SJSA1 (cell line): ENCODE data around the gene A1BG. TPM values are rescaled to one million over a fixed set of nuclear protein-coding genes. Genes with fewer than 3 reads are reported as not detected.
"Not testable (repeated sequence)": the region's sequence is repeated elsewhere in the genome, so short reads cannot be mapped to it uniquely, and the experiment has no call there.

ENCODE experiments used
- DNase-seq, 2 experiments: peaks; one replicate each; pipeline ENCODE4 v3.0.0-alpha.2; 2015 to 2020; ENCODE audit warnings: low spot score in 2 of 2, low read depth in 1 of 2
- H3K27ac ChIP-seq: fragments of 250-450 bp; sonication (Bioruptor Pico); 2 replicates; pipeline ENCODE4 v1.5.1; 2020; ENCODE audit warnings: mild to moderate bottlenecking, moderate library complexity
- H3K27me3 ChIP-seq: fragments of 250-450 bp; sonication (Bioruptor Pico); replicated peaks from 2 replicates; pipeline ENCODE4 v1.5.1; 2020; ENCODE audit warnings: mild to moderate bottlenecking, moderate library complexity
- H3K36me3 ChIP-seq: fragments of 250-450 bp; sonication (Bioruptor Pico); 2 replicates; pipeline ENCODE4 v1.5.1; 2020; ENCODE audit warnings: mild to moderate bottlenecking
- H3K4me1 ChIP-seq: fragments of 250-450 bp; sonication (Bioruptor Pico); replicated peaks from 2 replicates; pipeline ENCODE4 v1.6.1; 2021; ENCODE audit warnings: mild to moderate bottlenecking
- H3K4me3 ChIP-seq: fragments of 250-450 bp; sonication (Bioruptor Pico); 2 replicates; pipeline ENCODE4 v1.5.1; 2020; ENCODE audit warnings: mild to moderate bottlenecking
- H3K9me3 ChIP-seq: fragments of 250-450 bp; sonication (Bioruptor Pico); replicated peaks from 2 replicates; pipeline ENCODE4 v1.5.1; 2020; ENCODE audit warnings: mild to moderate bottlenecking
- total RNA-seq: library from RNA; depleted of rRNA; stranded (reverse); fragments of >200 nt; shearing (Covaris generic); gene quantifications from 2 replicates; pipeline ENCODE4 v1.2.3, GENCODE V29; 2014

A1BG gene
- total RNA-seq, 1 experiment from 2014 or later, result 23.6 TPM

DNA sequence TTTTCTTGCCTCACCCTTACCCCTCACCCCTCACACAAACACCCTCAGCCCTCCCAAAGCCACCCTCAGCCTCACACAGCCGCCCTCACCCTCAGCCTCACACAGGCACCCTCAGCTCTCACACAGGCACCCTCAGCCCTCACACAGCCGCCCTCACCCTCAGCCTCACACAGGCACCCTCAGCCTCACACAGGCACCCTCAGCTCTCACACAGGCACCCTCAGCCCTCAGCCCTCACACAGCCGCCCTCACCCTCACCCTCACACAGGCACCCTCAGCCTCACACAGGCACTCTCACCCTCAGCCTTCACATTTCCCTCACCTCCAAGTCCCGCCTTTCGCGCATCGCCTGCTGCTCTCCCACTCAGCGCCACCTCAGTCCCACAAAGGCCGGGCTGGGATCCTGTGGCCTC, 26.8 kb downstream of the A1BG start:
- no peak for DNase-seq
- peaks cover 11% of the 10 kb centered on the region for H3K4me1 ChIP-seq
- H3K36me3 ChIP-seq, result peaks cover 7% of the 10 kb centered on the region
- 0 out of 2 replicates have a peak, but pooled peaks cover 2% of the 10 kb centered on the region for H3K9me3 ChIP-seq
- H3K4me3 ChIP-seq, result peak overlapping the region; percentile 82
- no peak overlapping the region for H3K27ac ChIP-seq
- H3K27me3 ChIP-seq, result no peaks in the 10 kb centered on the region

DNA sequence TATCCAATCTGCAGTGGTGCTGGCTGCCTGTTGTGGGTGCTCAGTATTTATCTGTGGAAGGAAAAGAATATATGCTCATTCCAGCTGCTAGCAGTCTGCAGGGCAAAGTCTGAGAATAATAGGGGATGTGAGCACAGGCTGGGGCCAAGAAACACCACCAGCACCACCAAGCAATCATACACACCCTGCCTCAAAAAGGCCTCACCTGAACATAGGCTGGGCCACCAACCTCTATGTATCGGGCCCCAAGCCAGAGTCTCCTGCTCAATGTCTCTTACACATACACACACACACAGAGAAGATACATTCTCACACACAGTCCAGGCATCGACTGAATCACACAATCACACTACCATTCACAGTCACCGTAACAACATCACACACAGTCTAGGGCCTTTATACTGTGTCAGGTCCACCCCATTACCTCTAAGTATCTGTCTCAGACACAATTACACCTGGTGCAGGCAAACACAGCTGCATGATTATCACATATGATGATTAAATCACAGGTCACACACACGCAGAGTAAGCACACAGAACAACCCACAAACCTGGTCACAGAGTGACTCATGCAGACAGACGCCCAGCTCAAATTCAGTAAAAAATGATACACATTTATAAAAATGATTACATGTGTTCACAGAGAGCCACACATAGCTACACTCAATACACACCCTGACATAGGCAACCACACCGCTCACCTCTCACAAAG, 27.8 kb downstream of the A1BG start:
- Histone ChIP-seq H3K27ac (no peak overlapping the region), H3K9me3 (0 out of 2 replicates have a peak, but pooled peaks cover 2% of the 10 kb centered on the region), H3K4me3 (peak overlapping the region; percentile 82), H3K27me3 (no peaks in the 10 kb centered on the region), H3K4me1 (peaks cover 11% of the 10 kb centered on the region), H3K36me3 (peaks cover 7% of the 10 kb centered on the region)
- no peak for DNase-seq

DNA sequence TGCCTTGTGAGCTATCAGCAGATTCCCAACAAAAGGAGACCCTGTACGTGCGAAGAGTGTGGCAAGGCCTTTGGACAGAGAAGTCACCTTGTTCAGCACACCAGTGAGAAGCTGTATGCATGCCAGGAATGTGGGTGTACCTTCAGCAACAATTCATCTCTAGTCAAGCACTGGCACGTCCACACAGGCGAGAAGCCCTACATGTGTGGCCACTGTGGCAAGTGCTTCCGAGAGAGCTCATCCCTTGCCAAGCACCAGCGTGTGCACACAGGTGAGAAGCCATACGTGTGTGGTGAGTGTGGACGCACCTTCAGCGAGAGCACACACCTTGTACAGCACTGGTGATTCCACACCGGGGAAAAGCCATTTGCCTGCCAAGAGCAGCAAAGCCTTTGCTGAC, 34.1 kb downstream of the A1BG start:
- Histone ChIP-seq H3K27ac (no peak overlapping the region), H3K4me3 (no peak overlapping the region), H3K36me3 (peaks cover 27% of the 10 kb centered on the region), H3K9me3 (peaks cover 2% of the 10 kb centered on the region; the same call in 1 of the 2 replicates), H3K4me1 (no peaks in the 10 kb centered on the region), H3K27me3 (no peaks in the 10 kb centered on the region)
- no peak for DNase-seq

GRCh38 chr19:58318297-58318696, 35.0 kb downstream of the A1BG start:
- H3K27ac ChIP-seq, result no peak overlapping the region
- H3K4me1 ChIP-seq, result no peaks in the 10 kb centered on the region
- no peak for DNase-seq
- peaks cover 36% of the 10 kb centered on the region for H3K36me3 ChIP-seq
- no peaks in the 10 kb centered on the region for H3K27me3 ChIP-seq
- no peak overlapping the region for H3K4me3 ChIP-seq
- H3K9me3 ChIP-seq, result peaks cover 6% of the 10 kb centered on the region

DNA sequence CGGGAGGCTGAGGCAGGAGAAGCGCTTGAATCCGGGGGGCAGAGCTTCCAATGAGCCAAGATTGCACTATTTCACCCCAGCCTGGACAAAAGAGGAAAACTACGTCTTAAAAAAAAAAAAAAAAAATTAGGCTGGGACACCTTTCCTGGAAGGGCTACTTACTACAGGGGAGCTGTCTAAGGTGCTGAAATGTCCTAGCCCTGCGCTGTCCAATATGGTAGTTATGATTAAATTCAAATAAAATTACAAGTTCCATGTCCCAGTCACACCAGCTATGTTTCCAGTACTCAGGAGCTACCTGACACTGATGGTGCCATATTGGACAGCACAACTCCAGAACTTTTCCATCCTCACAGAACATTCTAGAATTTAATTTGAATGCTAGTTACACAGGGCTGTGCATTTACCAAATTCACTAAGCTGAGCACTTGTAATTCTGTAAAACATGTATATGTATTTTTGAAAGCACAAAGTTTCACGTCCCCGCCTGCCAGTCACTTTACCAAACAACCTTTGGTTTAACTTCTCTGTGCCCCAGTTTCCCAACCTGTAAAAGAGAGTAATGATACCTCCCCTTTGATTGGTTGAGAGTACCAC, 35.7 kb downstream of the A1BG start:
- peaks cover 43% of the 10 kb centered on the region for H3K36me3 ChIP-seq
- H3K27ac ChIP-seq, result no peak overlapping the region
- no peaks in the 10 kb centered on the region for H3K27me3 ChIP-seq
- H3K9me3 ChIP-seq, result peaks cover 6% of the 10 kb centered on the region
- no peak for DNase-seq
- H3K4me1 ChIP-seq, result no peaks in the 10 kb centered on the region
- no peak overlapping the region for H3K4me3 ChIP-seq

- no peak overlapping the region for H3K4me3 ChIP-seq
- H3K27ac ChIP-seq, result no peak overlapping the region
- H3K9me3 ChIP-seq, result peaks cover 4% of the 10 kb centered on the region
- no peaks in the 10 kb centered on the region for H3K4me1 ChIP-seq
- H3K27me3 ChIP-seq, result no peaks in the 10 kb centered on the region
- DNase-seq, result no peak
- H3K36me3 ChIP-seq, result peaks cover 55% of the 10 kb centered on the region
Observed at GRCh38 chr19:58315580-58315979, 37.7 kb downstream of the A1BG start.

GRCh38 chr19:58311345-58311865, 41.9 kb downstream of the A1BG start:
- Histone ChIP-seq H3K27ac (no peak overlapping the region), H3K4me3 (no peak overlapping the region), H3K36me3 (peaks cover 92% of the 10 kb centered on the region), H3K9me3 (peaks cover 25% of the 10 kb centered on the region), H3K4me1 (no peaks in the 10 kb centered on the region), H3K27me3 (no peaks in the 10 kb centered on the region)
- DNase-seq, result no peak

GRCh38 chr19:58310685-58311084, 42.6 kb downstream of the A1BG start:
- H3K27ac ChIP-seq, H3K4me3 ChIP-seq, DNase-seq, H3K27me3 ChIP-seq, H3K4me1 ChIP-seq: not testable (repeated sequence)
- Histone ChIP-seq H3K9me3 (peaks cover 31% of the 10 kb centered on the region), H3K36me3 (peaks cover 93% of the 10 kb centered on the region)

GRCh38 chr19:58307736-58308135, 45.6 kb downstream of the A1BG start:
- no peaks in the 10 kb centered on the region for H3K27me3 ChIP-seq
- H3K36me3 ChIP-seq, result peaks cover 79% of the 10 kb centered on the region

DNA sequence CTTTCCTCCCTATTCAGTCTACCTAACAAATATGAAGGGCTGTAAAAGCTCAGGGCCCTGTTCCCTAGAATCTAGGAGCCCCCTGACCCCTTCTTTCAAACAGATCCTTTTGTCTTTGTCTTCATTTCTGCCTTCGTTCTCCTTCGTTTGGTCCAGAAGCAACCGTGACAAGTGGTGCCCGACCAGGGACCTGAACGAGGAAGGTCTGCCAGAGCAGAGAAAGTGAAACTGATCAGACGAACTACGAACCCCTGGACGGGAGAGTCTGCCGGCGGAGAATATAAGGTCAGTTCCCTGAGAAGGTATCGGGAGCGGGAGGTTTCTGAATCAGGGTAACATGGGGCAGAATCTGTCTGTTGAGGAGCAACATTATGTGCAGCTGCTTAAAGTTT, 47.4 kb downstream of the A1BG start:
- Histone ChIP-seq H3K27me3 (no peaks in the 10 kb centered on the region), H3K4me3 (peak overlapping the region; percentile 80), H3K27ac (peak overlapping the region; percentile 74), H3K4me1 (peaks cover 6% of the 10 kb centered on the region; the same call in 1 of the 2 replicates), H3K9me3 (peaks cover 31% of the 10 kb centered on the region), H3K36me3 (peaks cover 73% of the 10 kb centered on the region)
- DNase-seq, result no peak

More at GRCh38 chr19:58307736-58308135, 45.6 kb downstream of the A1BG start:
- DNase-seq, result no peak
- H3K4me3 ChIP-seq, result no peak overlapping the region
- H3K4me1 ChIP-seq, result peaks cover 6% of the 10 kb centered on the region; the same call in 1 of the 2 replicates
- H3K27ac ChIP-seq, result no peak overlapping the region
- peaks cover 31% of the 10 kb centered on the region for H3K9me3 ChIP-seq

- Histone ChIP-seq H3K27ac (peak within 1 kb of the TSS; percentile 74), H3K4me3 (peak within 1 kb of the TSS; percentile 80), H3K36me3 (peaks cover 76% of the 10 kb centered on the region), H3K9me3 (peaks cover 31% of the 10 kb centered on the region), H3K4me1 (peaks cover 6% of the 10 kb centered on the region; the same call in 1 of the 2 replicates), H3K27me3 (no peaks in the 10 kb centered on the region)
- DNase-seq, result peak; percentile 87 to 95
Observed at GRCh38 chr19:58305065-58305931, 48.0 kb downstream of the A1BG start, which contains the start of gene ERVK3-1. Gene ERVK3-1, plus strand, starts transcription at chr19:58305377. Its CDS starts 6,792 bp downstream, at chr19:58312169.

DNA sequence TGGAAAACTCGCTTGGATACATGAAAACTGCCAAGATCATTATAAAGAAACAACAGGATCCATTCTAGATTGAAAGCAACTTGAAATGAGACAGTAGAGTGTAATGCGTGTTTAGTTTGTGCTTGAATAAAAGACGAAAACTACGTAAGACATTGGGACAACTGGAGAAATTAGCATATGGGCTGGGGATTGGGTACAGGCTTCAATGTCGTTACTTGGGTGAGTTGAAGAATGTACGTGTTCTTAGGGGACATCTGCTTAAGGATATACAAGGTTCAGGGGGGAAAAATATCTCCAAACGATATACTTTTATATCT, 48.6 kb downstream of the A1BG start:
- H3K4me1 ChIP-seq, result peaks cover 6% of the 10 kb centered on the region; the same call in 1 of the 2 replicates
- no peak overlapping the region for H3K27ac ChIP-seq
- H3K9me3 ChIP-seq, result peaks cover 27% of the 10 kb centered on the region
- DNase-seq, result no peak
- peak overlapping the region; percentile 80 for H3K4me3 ChIP-seq
- H3K36me3 ChIP-seq, result peaks cover 76% of the 10 kb centered on the region
- no peaks in the 10 kb centered on the region for H3K27me3 ChIP-seq

DNA sequence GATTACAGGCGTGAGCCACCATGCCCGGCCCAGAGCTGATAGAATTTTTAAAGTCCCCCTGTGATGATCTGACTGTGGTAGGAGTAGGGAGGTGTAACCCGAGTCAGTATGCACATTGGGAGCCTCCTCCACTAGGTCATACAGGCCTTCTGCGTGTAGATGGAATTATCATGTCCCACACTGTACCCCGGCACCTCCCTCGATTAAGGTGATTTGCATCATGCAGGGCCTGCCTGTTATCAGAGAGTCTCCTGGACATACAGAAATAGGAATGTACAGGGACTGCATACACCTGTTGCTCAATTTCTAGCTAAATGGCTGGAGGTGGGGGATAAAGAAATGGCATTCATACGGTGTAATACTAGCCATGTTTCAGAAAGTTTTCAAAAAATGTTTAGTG, 49.0 kb downstream of the A1BG start:
- Histone ChIP-seq H3K36me3 (peaks cover 75% of the 10 kb centered on the region), H3K27me3 (no peaks in the 10 kb centered on the region), H3K27ac (no peak overlapping the region), H3K9me3 (peaks cover 24% of the 10 kb centered on the region), H3K4me1 (peaks cover 6% of the 10 kb centered on the region; the same call in 1 of the 2 replicates), H3K4me3 (no peak overlapping the region)
- no peak for DNase-seq
